ENCODE data around the gene BMP6.
"Not testable (repeated sequence)": the region's sequence is repeated elsewhere in the genome, so short reads cannot be mapped to it uniquely, and the experiment has no call there.

BMP6 gene

DNA sequence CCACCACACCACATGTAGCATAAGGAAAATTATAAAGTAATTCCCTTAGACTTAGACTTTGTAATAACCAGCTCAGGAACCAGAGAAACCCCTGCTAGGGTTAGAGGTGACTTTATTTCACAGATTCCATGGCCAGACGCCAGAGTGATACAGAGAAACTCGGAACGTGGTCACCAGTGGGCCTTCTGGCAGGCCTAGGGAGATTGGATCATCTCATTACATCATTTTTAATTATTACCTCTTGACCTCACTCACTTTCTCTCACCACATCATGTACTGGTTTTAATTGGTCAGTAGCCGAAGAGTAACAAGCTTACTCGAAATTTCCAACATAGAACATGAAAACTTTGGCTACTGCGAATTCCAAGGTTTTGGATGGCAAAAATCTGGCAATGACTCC lies 72.9 kb downstream of the BMP6 start:
- no peak for DNase-seq

DNA sequence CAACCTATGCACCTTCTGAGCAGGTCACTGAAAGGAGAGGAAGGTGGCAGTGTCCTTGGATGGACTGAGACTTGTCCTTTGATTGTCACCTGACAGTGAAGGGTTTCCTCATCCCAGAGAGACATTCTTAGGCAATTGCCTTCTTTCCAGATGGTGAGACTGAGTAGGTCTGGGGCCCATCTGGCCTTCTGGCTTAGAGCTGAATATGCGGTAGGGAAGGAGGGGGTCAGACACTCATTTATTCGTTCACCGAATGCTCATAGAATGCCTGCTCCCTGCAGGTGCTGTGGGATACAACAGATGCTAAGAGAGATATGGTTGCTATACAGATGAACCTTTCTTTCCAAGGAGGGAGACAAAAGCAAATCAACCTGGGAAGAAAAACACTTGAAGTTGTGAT lies 76.8 kb downstream of the BMP6 start:
- DNase-seq = no peak

DNA sequence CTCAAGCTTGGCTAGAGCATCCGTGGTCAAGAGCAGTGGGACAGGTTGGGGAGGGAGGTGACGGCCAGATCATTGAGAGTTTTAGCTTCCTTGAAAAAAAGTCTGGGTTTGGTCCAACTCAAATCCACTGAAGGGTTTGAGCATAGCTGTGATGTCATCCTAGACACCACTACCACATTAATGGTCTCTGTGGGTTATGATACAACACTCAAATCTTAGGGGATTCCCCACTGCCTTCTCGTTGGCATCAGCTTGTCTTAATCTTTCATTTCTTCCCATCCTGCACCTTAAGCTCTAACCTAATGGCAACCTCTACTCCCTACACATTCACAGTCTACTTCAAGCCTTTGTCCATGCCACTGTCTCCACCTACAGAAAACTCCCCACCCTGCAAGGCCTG lies 77.3 kb downstream of the BMP6 start:
- no peak for DNase-seq

DNA sequence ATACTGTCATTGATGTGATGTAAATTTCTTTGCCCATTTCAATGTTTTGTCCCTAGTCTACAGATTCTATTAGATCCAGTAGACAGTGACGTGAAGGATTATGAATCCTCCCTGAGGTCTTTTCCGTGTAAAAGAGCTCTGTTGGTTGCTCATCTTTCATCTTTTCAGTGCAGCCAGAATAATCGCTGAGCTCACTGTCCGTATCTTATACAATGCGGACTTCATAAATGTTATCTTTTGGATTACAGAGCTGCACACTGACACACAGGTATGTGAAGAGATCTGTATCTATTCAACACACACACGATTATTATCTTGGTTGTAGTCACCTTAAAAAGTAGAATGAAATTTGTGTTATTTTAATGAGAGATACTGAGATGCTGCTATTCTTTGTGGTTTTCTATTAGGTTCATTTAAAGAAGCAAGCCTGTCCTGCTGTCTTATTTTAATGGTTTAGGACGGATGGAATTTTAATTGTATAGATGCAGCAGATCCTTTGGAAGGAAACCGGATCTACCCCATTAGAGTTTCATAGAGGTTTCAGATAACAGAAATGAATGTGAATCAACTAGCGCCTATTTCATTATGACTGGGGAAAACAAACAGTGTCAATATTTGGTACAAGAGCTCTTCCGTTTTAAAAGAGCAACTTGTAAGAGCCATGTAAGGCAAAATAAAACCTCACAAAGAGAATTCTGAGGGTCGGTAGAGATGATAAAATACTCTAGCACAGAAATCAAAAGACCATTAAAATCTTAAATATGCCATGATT lies 79.4 kb downstream of the BMP6 start:
- DNase-seq = no peak

DNA sequence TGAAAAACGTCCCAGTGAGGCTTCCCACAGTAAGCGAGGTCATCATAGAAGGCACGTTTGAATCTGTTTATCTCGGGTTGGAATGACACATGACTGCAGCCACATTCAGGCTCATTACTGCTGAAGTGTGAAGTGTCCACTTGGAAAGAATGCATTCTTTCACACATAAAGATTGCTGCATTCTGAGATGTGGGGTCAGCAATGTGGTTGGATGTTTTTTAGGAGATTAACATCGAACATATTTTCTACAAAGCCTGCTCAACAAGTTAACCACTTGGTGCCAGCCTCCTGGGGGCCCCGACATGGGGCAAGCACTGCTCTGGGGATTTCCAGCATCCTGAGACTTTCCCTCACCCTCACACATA lies 79.9 kb downstream of the BMP6 start:
- no peak for DNase-seq

DNA sequence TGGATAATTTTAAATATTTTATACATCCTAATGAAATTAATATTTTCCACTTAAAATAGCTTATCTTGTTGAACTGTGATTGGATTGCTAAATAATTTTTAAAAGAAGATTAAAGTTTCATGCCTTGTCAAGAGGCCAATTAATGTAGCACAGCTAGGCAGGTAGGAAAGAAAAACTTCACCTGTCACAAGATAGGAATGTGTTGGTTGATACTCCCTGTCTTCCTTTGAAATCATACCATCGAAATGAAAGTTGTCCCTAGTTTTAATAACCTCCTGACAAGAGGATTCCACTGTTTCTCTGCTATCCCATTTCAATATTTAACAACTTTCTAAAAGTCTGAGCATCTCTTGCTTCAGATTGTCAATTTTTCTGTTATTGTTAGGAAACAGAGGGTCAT lies 80.8 kb downstream of the BMP6 start:
- no peak for DNase-seq

DNA sequence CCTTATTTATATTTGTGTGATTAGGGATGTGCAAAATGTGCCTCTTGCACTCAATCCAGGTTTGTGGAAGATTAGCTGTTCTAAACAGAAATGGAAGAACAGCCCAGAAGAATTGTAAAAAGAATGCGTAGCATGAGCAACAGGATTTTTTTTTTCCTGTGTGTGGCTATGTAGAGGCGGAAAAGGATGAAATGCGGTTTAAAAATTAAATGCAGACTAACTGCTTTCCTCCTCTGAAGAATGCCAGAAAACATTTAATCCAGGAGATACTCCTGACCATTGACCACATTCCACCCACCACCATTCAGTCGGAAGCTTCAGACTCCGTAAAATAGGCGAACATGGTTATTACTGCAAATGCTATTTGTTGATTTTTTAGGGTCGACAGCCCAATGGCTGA lies 83.4 kb downstream of the BMP6 start:
- DNase-seq = no peak

DNA sequence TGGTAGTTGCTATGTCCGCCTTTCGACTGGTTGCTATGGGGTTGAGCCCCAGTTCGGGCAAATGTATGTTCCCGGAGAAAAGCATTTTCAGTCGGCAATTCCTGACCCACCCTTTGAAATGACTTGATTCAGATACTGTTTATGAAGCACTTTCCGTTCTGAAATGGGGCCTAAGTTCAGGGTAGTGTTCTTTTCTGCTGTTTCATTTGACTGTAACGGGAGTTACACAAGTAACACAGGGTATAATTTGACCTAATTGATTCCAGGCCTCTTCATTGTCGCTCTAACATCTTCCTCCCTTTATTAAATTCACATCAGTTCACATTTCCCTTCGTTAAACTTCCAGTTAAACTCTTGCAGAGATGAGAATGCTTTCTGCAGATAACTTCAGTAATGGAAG lies 85.5 kb downstream of the BMP6 start:
- no peak for DNase-seq

DNA sequence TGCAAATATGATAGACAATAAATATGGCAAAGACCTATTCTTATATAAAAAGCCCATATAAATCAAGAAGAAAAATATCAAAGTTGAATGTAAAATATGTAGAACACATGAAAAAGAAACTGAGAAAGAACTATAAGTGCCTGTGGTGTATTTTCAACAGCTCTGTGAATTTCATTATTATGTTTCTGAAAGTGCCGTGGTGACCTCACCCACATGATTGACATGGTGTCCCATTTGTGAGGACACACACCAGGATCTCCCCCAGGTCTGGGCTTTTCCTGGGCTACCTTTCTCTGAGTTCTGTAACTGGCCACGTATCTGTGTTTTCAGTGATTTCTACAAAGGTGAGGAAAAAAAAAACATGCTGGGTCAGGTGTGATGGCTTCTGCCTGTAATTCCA lies 86.7 kb downstream of the BMP6 start:
- no peak for DNase-seq

DNA sequence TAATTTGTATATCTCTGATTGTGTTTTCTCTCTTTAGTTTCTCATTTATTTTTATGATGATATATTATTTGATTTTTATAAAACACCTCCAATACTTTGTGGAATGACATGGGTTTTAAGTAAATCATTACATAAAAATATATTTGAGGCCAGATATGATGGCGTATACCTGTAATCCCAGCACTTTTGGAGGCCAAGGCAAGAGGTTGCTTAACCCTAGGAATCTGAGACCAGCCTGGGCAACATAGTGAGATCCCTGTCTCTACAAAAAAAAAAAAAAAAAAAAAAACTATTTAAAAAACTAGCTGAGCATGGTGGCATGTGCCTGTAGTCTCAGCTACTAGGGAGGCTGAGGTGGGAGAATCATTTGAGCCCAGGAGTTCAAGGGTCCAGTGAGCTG lies 87.3 kb downstream of the BMP6 start:
- no peak for DNase-seq

DNA sequence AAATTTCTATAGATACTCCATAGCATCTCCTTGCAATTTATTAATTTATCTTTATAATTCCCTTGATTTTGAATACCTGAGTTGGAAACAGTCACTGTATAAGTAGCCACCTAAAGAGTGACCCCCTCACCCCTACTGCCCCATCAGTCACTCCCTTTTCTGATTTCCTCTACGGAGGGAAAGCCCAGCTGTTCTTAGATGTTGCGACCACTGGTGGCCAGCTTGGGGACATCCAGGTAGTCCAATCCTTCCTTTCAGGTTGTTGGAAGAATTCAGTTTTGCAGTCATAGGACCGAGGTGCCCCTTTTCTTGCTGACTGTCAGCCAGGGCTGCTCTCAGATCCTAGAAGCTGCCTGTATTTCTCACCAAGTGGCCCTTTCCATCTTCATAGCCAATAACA lies 87.8 kb downstream of the BMP6 start:
- no peak for DNase-seq

DNA sequence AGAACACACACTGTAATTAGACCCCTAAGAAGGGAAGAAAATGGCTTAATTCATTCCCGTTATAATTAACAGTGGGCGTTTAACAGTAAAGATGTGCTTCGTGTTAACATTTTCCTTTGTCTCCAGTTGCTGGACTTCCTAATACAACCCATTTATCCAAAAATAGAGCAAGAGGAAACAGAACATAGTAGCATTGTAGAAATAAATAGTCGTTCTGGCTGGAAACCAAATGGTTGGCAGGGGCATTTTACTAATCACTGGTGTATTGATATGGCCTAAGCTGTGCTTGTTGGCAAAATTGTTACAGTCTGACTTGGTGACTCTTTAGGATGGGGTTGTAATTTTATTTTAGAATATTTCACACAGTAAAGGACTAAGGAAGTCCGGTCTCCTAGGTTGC lies 89.8 kb downstream of the BMP6 start:
- DNase-seq = no peak

DNA sequence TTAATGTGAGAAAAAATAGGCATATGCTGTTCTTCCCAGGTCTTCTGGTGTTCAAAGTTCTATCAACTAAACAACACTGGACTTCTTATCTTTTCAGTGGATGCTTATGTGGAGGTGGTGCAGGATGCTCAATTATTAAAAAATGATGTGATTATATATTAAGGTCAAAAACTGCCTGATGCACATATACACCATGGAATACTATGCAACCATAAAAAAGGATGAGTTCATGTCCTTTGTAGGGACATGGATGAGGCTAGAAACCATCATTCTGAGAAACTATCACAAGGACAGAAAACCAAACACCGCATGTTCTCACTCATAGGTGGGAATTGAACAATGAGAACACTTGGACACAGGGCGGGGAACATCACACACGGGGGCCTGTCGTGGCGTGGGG lies 91.3 kb downstream of the BMP6 start:
- not testable (repeated sequence) for DNase-seq

DNA sequence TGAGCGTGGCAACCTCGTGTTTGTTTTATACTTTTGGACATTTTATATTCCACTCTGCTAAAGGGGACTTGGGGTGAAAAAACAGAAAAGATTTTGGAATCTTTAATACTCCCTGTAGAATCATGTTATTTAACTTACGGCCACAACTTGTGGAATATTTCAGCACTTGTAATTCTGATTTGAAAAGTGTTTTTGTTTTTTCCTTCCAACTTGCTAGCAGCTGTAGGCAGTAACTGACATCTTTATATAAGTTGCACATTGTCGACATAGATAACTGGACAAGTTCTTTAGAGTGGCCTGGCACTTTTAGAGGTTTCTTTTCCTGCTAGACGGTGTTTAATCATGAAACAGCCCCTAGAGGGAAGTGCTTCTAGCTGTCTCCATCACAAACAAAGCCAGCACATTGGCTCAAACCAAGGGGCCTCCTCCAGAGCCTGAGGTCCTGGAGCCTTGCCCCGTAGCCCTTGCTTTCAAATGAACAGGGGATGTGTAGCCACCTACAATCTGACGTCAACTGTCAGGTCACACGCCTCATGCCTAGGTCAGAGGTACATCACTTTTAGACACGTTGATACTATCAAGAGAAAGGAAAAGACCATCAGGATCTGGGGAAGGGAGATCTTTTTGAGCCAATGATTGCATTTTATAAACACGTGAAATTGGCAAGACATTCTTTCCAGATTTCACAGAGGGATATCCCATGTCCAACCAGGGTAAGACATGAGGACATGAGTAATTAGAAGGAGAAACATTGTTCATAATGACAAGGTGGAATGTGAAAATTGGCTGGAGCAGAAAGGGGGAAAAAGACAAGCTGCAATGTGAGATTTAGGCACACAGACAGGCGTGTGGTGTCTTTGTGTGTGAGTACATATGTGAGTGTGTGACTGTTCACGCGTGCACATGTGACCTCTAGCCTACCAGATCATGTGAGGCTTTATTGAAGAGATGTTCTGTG lies 92.6 kb downstream of the BMP6 start:
- DNase-seq = no peak

DNA sequence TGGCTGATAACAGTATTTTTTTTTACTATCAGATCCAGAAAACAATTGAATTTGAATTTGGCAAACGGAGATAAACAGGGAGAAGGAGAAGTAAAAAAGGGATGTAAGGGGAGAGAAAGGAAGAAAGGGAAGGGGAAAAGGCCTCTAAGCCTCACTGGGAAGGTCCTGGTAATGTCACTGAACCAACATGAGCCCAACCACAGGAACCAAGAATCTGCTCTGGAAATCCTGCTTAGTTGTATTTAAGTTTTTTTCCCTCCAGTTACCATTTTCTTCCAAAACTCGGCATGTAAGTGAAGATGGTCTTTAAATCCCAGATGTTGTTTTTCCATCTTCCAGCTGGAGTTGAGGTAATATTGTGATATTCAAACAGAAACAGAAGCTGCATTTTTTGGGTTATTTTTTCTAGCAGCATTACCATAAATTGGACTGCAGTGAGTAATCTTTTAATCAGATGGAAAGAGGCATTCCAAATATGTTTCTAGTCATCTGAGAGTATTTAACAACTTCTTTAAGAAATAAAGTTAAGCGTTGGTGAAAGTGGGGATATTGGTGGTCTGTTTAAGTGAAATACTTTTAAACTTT lies 93.6 kb downstream of the BMP6 start:
- no peak for DNase-seq

DNA sequence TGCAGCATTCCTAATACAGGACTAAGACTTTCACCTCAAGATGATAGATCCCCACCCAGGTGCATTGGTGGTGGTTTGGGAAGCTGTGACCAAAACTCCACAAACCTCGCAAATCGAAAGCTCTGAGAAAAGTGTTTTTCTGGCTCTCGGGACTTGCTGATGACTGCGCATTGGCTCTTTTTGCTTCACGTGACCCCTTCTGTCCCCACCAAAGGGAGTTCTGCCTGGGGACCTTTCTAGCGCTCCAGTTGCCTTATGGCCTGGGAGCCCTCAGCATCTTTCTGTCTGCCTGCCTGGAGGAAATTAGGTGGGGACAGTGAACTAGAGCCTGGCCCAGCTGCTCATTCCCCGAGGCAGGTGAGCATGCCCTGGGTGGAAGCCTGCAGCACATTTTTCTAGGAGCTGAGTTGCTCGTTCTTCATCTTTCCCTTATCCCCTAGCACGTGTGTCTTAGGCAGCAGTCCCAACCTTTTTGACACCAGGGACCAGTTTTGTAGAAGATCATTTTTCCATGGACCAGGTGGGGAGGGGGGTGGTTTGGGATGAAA lies 94.5 kb downstream of the BMP6 start:
- DNase-seq = no peak

DNA sequence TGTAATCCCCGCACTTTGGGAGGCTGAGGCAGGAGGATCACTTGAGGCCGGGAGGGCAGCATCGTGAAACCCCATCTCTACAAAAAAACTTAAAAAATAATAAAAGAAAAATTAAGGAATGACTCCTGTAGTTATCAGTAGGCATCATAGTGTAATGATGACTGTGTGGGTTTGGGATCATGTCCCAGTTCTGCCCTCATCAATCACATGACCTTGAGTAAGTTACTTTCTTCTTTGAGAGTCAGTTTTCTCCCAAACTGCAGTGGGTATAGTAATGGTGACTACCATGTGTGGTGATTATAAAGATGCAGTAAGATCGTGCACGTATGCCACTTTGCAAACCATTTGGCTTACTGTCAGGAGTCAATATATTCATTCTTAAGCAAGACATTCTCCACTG lies 95.5 kb downstream of the BMP6 start:
- no peak for DNase-seq

DNA sequence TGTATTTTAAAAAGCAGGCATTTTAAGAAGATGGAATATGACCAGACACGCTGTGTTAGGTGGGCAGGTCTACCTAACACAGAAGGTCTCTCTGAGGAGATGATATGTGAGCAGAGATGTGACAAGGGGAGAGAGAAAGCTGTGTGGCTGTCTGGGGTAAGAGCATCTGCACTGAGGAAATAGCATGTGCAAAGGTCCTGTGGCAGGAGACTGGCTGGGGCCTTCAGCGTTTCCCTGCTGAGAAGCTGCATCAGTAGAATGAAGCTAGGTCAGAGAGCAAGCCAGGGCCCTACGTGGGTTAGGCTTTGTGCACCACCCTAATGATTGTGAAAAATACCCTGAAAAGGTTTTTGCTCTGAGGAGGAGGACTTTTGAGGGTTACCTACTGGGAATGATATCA lies 97.7 kb downstream of the BMP6 start:
- no peak for DNase-seq

DNA sequence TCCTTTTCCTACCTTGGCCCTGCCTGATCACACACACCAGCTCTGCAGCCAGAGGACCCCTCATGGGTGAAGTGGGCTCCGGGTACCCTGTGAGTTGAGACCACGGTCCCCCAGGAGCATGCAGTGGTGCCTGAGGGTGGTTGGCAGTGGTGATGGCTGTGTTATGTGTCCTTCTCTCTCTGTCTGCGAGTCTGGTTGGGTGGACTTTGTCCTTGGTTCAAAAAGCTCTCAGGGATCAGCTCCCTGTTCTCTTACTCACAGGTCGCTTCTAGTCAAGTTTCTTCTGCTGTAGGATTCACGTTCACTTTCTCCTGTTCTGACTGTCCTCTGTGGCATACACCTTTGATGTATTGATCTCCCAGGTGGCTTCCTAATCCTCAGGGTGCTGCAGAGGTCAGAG lies 100.1 kb downstream of the BMP6 start:
- no peak for DNase-seq

DNA sequence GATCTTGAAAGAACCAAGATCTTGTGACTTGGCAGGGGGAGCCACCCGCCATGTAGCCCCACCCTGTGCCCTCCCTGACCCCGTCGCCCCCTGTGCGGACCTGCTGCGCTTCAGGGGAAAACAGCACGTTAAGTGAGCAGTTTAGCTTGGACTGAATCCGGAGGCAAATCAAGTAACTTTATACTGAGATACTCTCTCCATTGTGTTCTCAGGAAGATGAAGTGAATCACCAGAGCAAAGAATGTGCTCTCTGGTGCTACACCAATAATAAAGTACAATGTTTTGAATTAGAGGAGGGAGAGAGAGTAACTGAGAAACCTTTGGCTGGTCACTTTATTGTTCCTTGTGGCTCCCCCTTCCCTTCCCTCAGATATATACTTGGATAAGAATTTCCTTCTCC lies 101.2 kb downstream of the BMP6 start:
- DNase-seq = no peak

DNA sequence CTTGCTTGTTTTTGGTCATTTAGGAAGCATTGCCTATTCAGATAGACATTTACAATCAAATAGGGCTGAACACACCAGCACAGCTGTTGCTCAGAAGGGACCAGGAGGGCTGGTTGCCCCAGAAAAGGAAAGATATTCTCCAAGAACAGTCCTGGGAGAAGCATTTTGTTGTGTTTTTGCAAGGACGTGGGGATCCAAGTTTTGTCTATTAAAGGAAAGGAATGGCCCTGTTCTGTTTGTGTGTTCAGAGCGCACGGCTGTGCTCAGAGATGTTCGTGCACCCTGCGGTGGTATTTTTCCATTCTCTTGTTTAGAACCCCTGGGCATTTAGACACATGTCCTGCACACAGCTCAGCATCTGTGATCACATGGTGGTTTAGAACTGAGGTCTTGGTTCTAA lies 102.2 kb downstream of the BMP6 start:
- DNase-seq = no peak

DNA sequence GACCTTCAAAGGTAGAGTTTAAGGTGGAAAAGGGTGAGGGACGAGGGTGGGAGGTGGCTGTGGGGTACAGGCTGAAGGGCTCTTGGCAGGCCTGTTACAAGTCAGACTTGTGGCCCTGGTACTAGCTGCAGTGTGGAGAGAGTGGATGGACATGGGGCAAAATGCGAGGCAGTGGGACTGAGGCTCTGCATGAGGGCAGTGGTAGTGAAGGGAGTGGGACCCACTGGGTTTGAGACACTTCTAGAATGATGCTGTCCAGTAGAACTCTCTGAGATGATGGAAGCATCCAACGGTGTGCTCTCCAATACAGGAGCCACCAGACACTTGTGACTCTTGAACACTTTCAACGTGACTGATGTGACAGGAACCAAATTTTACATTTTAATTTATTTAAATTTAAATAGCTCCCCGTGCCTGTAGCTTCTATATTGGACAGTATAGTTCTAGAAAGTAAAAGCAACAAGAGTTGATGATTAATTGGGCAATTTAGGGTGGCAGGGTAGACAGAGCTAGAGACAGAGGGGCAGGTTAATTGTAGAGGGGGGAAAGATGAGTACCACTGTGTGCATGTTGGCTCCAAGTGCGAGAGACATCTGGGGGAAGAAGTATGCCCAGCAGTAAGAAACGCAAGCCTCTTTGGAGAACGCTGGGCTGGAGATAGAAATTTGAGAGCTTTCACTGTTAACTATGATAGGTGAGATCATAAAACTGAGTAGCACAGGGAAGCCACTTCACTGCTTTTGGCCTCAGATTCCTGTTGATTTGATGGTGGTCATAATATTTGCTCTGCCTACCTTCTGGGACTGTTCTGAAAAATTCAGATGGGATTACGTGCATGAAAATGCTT lies 107.2 kb downstream of the BMP6 start:
- no peak for DNase-seq

DNA sequence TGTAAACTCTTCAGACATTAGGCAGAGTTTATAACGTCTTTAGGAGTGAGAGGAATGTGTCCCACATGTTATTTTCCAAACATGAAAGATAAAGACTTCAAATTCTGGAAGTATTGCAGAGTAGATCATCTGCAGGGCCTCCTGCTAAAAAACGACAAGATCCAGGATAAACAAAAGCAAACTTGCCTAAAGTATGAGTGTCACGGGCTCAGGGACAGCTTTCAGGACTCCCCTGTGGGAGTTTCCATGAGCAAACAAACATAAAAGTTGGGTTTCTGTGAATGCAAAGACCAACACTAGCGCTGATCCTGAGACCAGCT lies 107.8 kb downstream of the BMP6 start:
- DNase-seq = no peak
